Fibroblast of gingiva (primary cell): Measurements from ENCODE around the gene DPH3.

Experiments
- DNase-seq: peaks from one replicate; pipeline ENCODE4 v3.0.0-alpha.2; 2011; ENCODE audit warnings: low read depth

Gene DPH3

GRCh38 chr3:16255326-16255725 lies 9.4 kb downstream of the DPH3 start:
- no peak for DNase-seq

- DNase-seq, result no peak
Observed at GRCh38 chr3:16254916-16255315, 9.8 kb downstream of the DPH3 start.

- peak; percentile 64 for DNase-seq
Observed at GRCh38 chr3:16253601-16254000, 11.1 kb downstream of the DPH3 start.

GRCh38 chr3:16252988-16253387 lies 11.8 kb downstream of the DPH3 start:
- DNase-seq, result no peak

- no peak for DNase-seq
Observed at GRCh38 chr3:16252243-16252978, 12.3 kb downstream of the DPH3 start.

GRCh38 chr3:16251316-16252085 lies 13.2 kb downstream of the DPH3 start:
- no peak for DNase-seq

GRCh38 chr3:16249886-16250285 lies 14.9 kb downstream of the DPH3 start:
- DNase-seq, result no peak

- no peak for DNase-seq
Observed at GRCh38 chr3:16249336-16249735, 15.4 kb downstream of the DPH3 start.

- DNase-seq, result no peak
Observed at GRCh38 chr3:16248556-16248955, 16.2 kb downstream of the DPH3 start.

- DNase-seq, result peak; percentile 72
Observed at GRCh38 chr3:16247282-16248061, 17.3 kb downstream of the DPH3 start.

GRCh38 chr3:16245609-16246008 lies 19.1 kb downstream of the DPH3 start:
- DNase-seq, result no peak

GRCh38 chr3:16243706-16244490 lies 20.8 kb downstream of the DPH3 start:
- no peak for DNase-seq

GRCh38 chr3:16242177-16242576 lies 22.6 kb downstream of the DPH3 start:
- no peak for DNase-seq

- no peak for DNase-seq
Observed at GRCh38 chr3:16241225-16241624, 23.5 kb downstream of the DPH3 start.

GRCh38 chr3:16240229-16241023 lies 24.3 kb downstream of the DPH3 start:
- DNase-seq, result peak; percentile 87

- peak; percentile 36 for DNase-seq
Observed at GRCh38 chr3:16239780-16240179, 25.0 kb downstream of the DPH3 start.

- DNase-seq, result peak; percentile 24
Observed at GRCh38 chr3:16239086-16239770, 25.5 kb downstream of the DPH3 start.

- no peak for DNase-seq
Observed at GRCh38 chr3:16236856-16237393, 27.8 kb downstream of the DPH3 start.

- no peak for DNase-seq
Observed at GRCh38 chr3:16236030-16236639, 28.6 kb downstream of the DPH3 start.

GRCh38 chr3:16234281-16234680 lies 30.5 kb downstream of the DPH3 start:
- no peak for DNase-seq
